ENCODE data around the gene NDUFA8. TPM values are rescaled to one million over a fixed set of nuclear protein-coding genes. Genes with fewer than 3 reads are reported as not detected.

Gene NDUFA8
- total RNA-seq, 1 donor = 17.0 TPM

DNA sequence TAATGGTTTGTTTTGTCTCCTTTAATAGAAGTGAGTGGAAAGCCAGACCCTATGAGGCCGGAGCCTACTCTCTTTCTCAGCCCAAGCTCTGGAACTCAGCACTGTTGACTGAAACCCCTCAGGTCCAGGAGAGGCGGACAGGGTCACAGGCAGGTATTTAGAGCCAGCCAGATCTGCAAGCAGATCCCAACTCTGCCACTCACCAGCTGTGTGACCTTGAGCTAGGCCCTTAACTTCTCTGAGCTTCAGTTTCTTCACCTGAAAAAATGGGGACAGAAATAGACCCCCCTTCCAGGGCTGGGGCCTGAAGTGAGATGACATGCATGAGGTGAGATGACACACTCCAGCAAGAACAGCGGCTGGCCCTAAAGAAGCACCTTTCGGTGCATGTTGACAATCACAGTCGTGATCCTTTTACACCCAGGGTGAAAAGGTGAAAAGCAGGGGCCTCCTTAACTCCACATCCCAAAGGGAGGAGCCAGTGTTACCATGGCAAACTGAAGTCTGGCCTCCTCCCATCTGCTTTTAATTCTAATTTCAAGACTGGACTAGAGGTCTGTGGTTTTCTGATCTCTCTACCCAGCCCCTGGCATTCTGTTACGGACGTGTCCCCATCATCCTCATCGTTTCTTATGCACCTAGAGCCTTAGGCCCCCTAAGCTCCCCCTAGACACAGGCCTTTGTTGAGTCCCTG lies 27.3 kb upstream of the NDUFA8 start:
- peak; percentile 15 for DNase-seq (ENCODE audit: insufficient read length, low spot score, missing footprints)
- no peak overlapping the region for H3K27ac ChIP-seq (ENCODE audit: low read depth, low read length)
- TF ChIP-seq, protein P1, sequence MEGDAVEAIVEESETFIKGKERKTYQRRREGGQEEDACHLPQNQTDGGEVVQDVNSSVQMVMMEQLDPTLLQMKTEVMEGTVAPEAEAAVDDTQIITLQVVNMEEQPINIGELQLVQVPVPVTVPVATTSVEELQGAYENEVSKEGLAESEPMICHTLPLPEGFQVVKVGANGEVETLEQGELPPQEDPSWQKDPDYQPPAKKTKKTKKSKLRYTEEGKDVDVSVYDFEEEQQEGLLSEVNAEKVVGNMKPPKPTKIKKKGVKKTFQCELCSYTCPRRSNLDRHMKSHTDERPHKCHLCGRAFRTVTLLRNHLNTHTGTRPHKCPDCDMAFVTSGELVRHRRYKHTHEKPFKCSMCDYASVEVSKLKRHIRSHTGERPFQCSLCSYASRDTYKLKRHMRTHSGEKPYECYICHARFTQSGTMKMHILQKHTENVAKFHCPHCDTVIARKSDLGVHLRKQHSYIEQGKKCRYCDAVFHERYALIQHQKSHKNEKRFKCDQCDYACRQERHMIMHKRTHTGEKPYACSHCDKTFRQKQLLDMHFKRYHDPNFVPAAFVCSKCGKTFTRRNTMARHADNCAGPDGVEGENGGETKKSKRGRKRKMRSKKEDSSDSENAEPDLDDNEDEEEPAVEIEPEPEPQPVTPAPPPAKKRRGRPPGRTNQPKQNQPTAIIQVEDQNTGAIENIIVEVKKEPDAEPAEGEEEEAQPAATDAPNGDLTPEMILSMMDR (IDR thresholded peaks at IDR 0.05; ENCODE audit: extremely low read depth, low read depth, low read length) = no peak
- H3K4me2 ChIP-seq (ENCODE audit: insufficient read depth, low read length) = no peak overlapping the region
- no peak overlapping the region for H3K4me3 ChIP-seq (ENCODE audit: insufficient read depth, low read length)
- no peaks in the 10 kb centered on the region for H3K9me3 ChIP-seq (ENCODE audit: low read depth, low read length)
- no peaks in the 10 kb centered on the region for H3K4me1 ChIP-seq (ENCODE audit: insufficient read depth, low read length)
- no peaks in the 10 kb centered on the region for H3K36me3 ChIP-seq (ENCODE audit: insufficient read depth, low read length)
- no peaks in the 10 kb centered on the region for H4K20me1 ChIP-seq (ENCODE audit: insufficient read depth, low read length)
- H2AFZ ChIP-seq (ENCODE audit: low read length) = no peak overlapping the region
- no peaks in the 10 kb centered on the region for H3K79me2 ChIP-seq (ENCODE audit: insufficient read depth, low read length)
- H3K27me3 ChIP-seq (ENCODE audit: insufficient read depth, low read length) = peaks cover 26% of the 10 kb centered on the region

DNA sequence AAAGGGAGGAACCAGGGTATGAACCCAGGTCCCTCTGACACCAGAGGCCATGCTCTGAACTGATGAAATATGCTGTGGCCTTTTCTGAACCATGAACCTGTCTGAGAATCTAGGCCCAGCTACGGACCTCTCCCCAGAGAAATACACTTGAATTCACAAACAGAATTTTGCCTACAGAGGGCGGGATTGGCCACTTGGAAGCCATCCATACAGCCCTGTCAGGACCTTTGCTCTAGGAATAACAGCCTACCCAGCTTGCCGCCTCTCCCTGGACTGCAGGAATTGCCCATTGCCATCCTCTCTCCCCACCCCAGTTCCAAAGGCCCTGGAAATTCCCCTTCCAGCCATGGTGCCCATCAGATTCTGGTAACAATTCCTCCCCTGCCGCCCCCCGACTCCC lies 26.7 kb upstream of the NDUFA8 start:
- no peak overlapping the region for H2AFZ ChIP-seq (ENCODE audit: low read length)
- no peaks in the 10 kb centered on the region for H4K20me1 ChIP-seq (ENCODE audit: insufficient read depth, low read length)
- H3K4me1 ChIP-seq (ENCODE audit: insufficient read depth, low read length) = no peaks in the 10 kb centered on the region
- H3K79me2 ChIP-seq (ENCODE audit: insufficient read depth, low read length) = no peaks in the 10 kb centered on the region
- H3K27me3 ChIP-seq (ENCODE audit: insufficient read depth, low read length) = peaks cover 27% of the 10 kb centered on the region
- no peak overlapping the region for H3K4me2 ChIP-seq (ENCODE audit: insufficient read depth, low read length)
- no peaks in the 10 kb centered on the region for H3K36me3 ChIP-seq (ENCODE audit: insufficient read depth, low read length)
- TF ChIP-seq, protein P1 (IDR thresholded peaks at IDR 0.05; ENCODE audit: extremely low read depth, low read depth, low read length) = no peak
- H3K27ac ChIP-seq (ENCODE audit: low read depth, low read length) = no peak overlapping the region
- DNase-seq (ENCODE audit: insufficient read length, low spot score, missing footprints) = peak; percentile 18
- no peaks in the 10 kb centered on the region for H3K9me3 ChIP-seq (ENCODE audit: low read depth, low read length)
- H3K4me3 ChIP-seq (ENCODE audit: insufficient read depth, low read length) = no peak overlapping the region

DNA sequence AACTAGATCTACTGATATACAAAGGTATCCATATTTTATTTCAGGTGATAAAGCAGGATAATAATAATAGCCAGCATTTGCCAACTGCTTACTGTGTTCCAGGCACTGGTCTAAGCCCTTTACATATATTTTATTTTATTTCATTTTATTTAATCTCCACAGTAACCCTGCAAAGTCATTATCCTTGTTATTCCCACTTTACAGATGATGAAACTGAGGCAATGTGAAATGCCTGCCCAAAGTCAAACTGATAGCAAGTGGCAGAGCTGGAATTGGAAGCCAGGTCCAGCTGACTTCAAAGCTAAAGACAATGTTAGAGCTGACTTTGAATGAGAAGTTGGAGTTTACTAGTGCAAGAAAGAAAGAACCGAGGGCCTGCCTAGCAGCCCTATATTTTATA lies 25.0 kb upstream of the NDUFA8 start:
- DNase-seq (ENCODE audit: insufficient read length, low spot score, missing footprints) = no peak
- Histone ChIP-seq H3K27me3 (ENCODE audit: insufficient read depth, low read length) (peaks cover 27% of the 10 kb centered on the region), H3K27ac (ENCODE audit: low read depth, low read length) (no peak overlapping the region)

DNA sequence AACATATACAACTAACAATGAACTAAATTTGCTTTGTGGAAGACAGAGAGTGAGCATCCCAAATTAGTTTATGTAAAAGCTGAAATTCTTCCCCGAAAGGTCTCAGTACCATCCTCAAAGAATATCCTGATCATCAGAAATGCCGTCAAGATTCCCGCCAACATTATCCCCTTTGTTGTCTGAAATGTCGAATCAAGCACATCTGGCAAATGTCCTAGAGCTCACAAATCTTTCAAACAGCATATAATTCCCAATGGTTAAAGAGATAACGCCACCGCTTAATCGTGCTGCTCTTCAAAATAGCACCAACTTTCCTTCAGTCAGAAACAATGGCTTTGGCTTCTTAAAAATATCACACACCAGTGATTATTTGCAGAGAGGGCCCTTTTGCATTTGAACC lies 23.9 kb upstream of the NDUFA8 start:
- no peak overlapping the region for H3K4me3 ChIP-seq (ENCODE audit: insufficient read depth, low read length)
- no peaks in the 10 kb centered on the region for H3K9me3 ChIP-seq (ENCODE audit: low read depth, low read length)
- no peaks in the 10 kb centered on the region for H3K36me3 ChIP-seq (ENCODE audit: insufficient read depth, low read length)
- H4K20me1 ChIP-seq (ENCODE audit: insufficient read depth, low read length) = no peaks in the 10 kb centered on the region
- no peak overlapping the region for H2AFZ ChIP-seq (ENCODE audit: low read length)
- H3K4me1 ChIP-seq (ENCODE audit: insufficient read depth, low read length) = peaks cover 15% of the 10 kb centered on the region
- TF ChIP-seq, protein P1 (IDR thresholded peaks at IDR 0.05; ENCODE audit: extremely low read depth, low read depth, low read length) = no peak
- no peak for DNase-seq (ENCODE audit: insufficient read length, low spot score, missing footprints)
- H3K27me3 ChIP-seq (ENCODE audit: insufficient read depth, low read length) = peaks cover 30% of the 10 kb centered on the region
- H3K4me2 ChIP-seq (ENCODE audit: insufficient read depth, low read length) = no peak overlapping the region
- H3K79me2 ChIP-seq (ENCODE audit: insufficient read depth, low read length) = no peaks in the 10 kb centered on the region
- H3K27ac ChIP-seq (ENCODE audit: low read depth, low read length) = no peak overlapping the region

More for the DNA sequence above, 25.0 kb upstream of the NDUFA8 start:
- Histone ChIP-seq H3K36me3 (ENCODE audit: insufficient read depth, low read length) (no peaks in the 10 kb centered on the region), H4K20me1 (ENCODE audit: insufficient read depth, low read length) (no peaks in the 10 kb centered on the region), H3K79me2 (ENCODE audit: insufficient read depth, low read length) (no peaks in the 10 kb centered on the region), H3K4me1 (ENCODE audit: insufficient read depth, low read length) (peaks cover 14% of the 10 kb centered on the region), H3K9me3 (ENCODE audit: low read depth, low read length) (no peaks in the 10 kb centered on the region), H3K4me2 (ENCODE audit: insufficient read depth, low read length) (no peak overlapping the region), H2AFZ (ENCODE audit: low read length) (no peak overlapping the region), H3K4me3 (ENCODE audit: insufficient read depth, low read length) (no peak overlapping the region)
- TF ChIP-seq, protein P1 (IDR thresholded peaks at IDR 0.05; ENCODE audit: extremely low read depth, low read depth, low read length) = no peak

All from osteoblast (primary cell).